GM06990 (cell line): ENCODE data around the gene ENOX2.
"Not testable (repeated sequence)": the region's sequence is repeated elsewhere in the genome, so short reads cannot be mapped to it uniquely, and the experiment has no call there.

Source experiments
- DNase-seq: peaks from one replicate; pipeline ENCODE4 v3.0.0-alpha.2; 2011; ENCODE audit not compliant: insufficient read length; ENCODE audit errors: extremely low read depth
- H3K27me3 ChIP-seq: replicated peaks from 2 replicates; pipeline ENCODE4 v1.6.0; 2011; ENCODE audit warnings: low read length; ENCODE audit not compliant: control insufficient read depth, insufficient read depth
- H3K36me3 ChIP-seq: 2 replicates; pipeline ENCODE4 v1.5.1; 2011; ENCODE audit warnings: low read length; ENCODE audit not compliant: control insufficient read depth, insufficient read depth
- H3K4me3 ChIP-seq: replicated peaks from 2 replicates; pipeline ENCODE4 v1.5.1; 2011; ENCODE audit warnings: low read depth, mild to moderate bottlenecking, control low read depth, low read length
- TF ChIP-seq, protein P1 (sequence below): IDR thresholded peaks from 2 replicates; pipeline ENCODE4 v1.5.1; 2011; ENCODE audit warnings: low read length, control low read depth, mild to moderate bottlenecking, inconsistent platforms; ENCODE audit not compliant: insufficient read depth, poor library complexity, severe bottlenecking

Gene ENOX2

DNA sequence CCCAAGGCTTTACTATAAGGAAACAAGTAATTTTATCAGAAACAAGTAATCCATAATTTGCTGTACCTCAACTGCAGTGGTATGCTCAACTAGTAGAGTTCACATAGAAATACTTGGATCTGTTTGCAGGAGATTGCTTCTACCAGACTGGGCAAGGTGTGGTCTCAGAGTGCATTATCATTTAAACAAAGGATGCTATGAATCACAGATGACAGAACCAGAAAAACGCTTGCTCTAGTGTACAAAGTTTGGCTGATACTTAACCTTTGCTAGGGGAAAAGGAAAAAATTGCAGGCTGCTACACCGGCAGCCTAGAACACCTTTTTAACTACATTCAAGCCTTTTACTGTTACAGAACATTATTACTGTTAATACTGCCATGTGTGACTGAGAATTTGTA, 97.1 kb downstream of the ENOX2 start:
- no peak for DNase-seq
- TF ChIP-seq, protein P1, sequence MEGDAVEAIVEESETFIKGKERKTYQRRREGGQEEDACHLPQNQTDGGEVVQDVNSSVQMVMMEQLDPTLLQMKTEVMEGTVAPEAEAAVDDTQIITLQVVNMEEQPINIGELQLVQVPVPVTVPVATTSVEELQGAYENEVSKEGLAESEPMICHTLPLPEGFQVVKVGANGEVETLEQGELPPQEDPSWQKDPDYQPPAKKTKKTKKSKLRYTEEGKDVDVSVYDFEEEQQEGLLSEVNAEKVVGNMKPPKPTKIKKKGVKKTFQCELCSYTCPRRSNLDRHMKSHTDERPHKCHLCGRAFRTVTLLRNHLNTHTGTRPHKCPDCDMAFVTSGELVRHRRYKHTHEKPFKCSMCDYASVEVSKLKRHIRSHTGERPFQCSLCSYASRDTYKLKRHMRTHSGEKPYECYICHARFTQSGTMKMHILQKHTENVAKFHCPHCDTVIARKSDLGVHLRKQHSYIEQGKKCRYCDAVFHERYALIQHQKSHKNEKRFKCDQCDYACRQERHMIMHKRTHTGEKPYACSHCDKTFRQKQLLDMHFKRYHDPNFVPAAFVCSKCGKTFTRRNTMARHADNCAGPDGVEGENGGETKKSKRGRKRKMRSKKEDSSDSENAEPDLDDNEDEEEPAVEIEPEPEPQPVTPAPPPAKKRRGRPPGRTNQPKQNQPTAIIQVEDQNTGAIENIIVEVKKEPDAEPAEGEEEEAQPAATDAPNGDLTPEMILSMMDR, result no peak
- Histone ChIP-seq H3K4me3 (no peak overlapping the region), H3K36me3 (no peaks in the 10 kb centered on the region), H3K27me3 (no peaks in the 10 kb centered on the region)

DNA sequence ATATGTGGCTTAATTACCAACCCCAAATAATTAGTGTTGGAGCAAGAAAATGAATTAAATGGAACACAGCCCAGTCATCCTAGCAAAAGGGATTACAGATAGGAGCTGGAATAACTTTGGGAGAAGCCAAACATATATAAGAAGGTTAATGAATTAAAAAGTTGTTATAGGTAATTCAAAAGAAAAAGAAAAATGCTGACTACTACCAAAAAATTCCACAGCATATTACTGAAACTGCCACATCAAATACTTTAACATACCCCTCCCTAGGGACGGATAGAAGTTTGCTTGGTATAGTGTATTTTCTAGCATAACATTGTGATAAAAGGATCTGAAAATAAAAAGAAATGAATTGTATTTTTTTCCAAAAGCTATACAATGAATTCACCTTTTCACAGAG, 99.5 kb downstream of the ENOX2 start:
- H3K36me3 ChIP-seq, result no peaks in the 10 kb centered on the region
- H3K4me3 ChIP-seq, result no peak overlapping the region
- no peak for DNase-seq
- TF ChIP-seq, protein P1, result no peak
- H3K27me3 ChIP-seq, result no peaks in the 10 kb centered on the region

DNA sequence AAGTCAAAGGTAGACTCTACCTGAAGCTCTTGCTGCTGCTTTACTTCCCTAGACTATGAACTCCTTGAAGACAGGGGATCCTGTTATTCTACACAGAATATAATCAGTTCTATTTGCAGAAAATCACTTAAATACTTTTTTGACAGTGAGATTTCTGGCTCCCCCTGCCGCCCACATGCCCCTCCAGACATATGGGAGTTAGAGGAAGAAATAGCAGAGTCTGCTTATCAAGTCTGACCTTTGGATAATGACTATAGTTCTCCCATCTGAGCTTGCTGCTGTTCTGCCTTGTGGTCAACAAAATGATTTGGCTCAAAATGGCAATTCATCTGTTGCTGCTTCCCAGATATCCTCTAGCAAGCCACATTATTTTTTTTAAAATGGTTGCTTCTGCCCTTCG, 101.1 kb downstream of the ENOX2 start:
- H3K36me3 ChIP-seq, result no peaks in the 10 kb centered on the region
- no peak overlapping the region for H3K4me3 ChIP-seq
- no peak for DNase-seq
- TF ChIP-seq, protein P1, result no peak
- H3K27me3 ChIP-seq, result no peaks in the 10 kb centered on the region

DNA sequence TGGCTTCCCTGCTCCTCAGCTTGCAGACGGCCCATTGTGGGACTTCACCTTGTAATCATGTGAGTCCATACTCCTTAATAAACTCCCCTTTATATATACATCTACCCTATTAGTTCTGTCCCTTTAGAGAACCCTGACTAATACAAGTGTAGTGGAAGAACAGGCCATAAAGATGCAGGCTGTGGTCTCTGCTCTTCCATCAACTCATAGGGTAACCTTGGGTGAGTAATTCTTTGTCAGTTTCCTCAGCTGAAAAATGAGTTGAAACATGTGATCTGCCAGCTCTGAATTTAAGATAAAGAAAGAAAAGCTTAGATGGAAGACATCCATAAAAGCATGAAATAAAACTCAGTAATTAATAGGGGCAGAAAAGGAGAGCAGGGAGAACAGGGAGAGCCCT, 103.6 kb downstream of the ENOX2 start:
- DNase-seq, result no peak
- H3K4me3 ChIP-seq, result no peak overlapping the region
- H3K27me3 ChIP-seq, result no peaks in the 10 kb centered on the region
- no peaks in the 10 kb centered on the region for H3K36me3 ChIP-seq
- TF ChIP-seq, protein P1, result no peak

DNA sequence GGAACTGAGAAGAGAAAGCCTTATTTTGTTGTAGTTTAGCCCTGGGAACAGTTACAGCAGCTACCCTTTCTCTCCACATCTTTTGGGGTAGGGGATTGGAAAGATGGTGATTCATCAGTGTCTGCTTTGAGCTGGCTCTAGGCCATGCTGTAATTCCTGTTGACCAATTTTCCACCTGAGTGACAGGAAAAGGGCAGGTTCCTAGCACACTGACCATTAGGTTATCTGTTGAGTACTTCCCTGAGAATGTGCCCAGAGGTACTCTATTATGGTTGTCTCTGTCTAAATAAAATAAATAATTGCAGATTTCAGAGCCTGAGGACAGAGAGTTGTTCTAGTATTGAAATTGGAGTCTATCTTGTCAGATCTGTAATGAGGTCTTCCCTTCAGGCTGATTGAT, 109.0 kb downstream of the ENOX2 start:
- H3K36me3 ChIP-seq, result no peaks in the 10 kb centered on the region
- no peak for DNase-seq

DNA sequence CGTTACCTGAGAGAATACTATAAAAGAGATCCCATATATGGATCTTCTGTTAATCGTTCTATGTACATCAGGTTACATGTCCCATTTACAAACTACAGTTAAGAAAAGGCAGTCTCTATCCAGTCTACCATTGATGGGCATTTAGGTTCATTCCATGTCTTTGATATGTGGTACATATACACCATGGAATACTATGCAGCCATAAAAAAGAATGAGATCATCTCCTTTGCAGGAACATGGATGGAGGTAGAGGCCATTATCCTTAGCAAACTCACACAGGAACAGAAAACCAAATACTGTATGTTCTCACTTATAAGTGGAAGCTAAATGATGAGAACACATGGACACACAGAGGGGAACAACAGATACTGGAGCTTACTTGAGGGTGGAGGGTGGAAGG, 111.1 kb downstream of the ENOX2 start:
- not testable (repeated sequence) for H3K4me3 ChIP-seq, H3K27me3 ChIP-seq, H3K36me3 ChIP-seq, DNase-seq

More for the DNA sequence above, 109.0 kb downstream of the ENOX2 start:
- TF ChIP-seq, protein P1, result no peak
- no peaks in the 10 kb centered on the region for H3K27me3 ChIP-seq
- H3K4me3 ChIP-seq, result no peak overlapping the region
